MM.1S (cell line): ENCODE measurements around the gene PWWP2B.

Source experiments
- DNase-seq: peaks from one replicate; pipeline ENCODE4 v3.0.0-alpha.2; 2015
- H2AFZ ChIP-seq: fragments of 300-600 bp; sonication (generic); 2 replicates; pipeline ENCODE4 v1.6.0; 2016; ENCODE audit warnings: antibody characterized with exemption, low read length
- H3F3A ChIP-seq: fragments of 300-600 bp; sonication (generic); 2 replicates; pipeline ENCODE4 v1.6.1; 2016; ENCODE audit warnings: mild to moderate bottlenecking, antibody characterized with exemption, low read length, moderate library complexity, mixed read lengths; ENCODE audit not compliant: insufficient read depth
- H3K27ac ChIP-seq: fragments of 300-600 bp; sonication (generic); 2 replicates; pipeline ENCODE4 v1.5.1; 2016; ENCODE audit warnings: mild to moderate bottlenecking, low read length
- H3K27me3 ChIP-seq: fragments of 300-600 bp; sonication (generic); replicated peaks from 2 replicates; pipeline ENCODE4 v1.6.0; 2016; ENCODE audit warnings: low read length; ENCODE audit not compliant: insufficient read depth
- H3K36me3 ChIP-seq: fragments of 300-600 bp; sonication (generic); replicated peaks from 2 replicates; pipeline ENCODE4 v1.6.1; 2016; ENCODE audit warnings: mild to moderate bottlenecking, low read length, mixed read lengths; ENCODE audit not compliant: insufficient read depth
- H3K4me1 ChIP-seq: fragments of 300-600 bp; sonication (generic); 2 replicates; pipeline ENCODE4 v1.6.1; 2016; ENCODE audit warnings: low read length, mixed read lengths
- H3K4me2 ChIP-seq: fragments of 300-600 bp; sonication (generic); 2 replicates; pipeline ENCODE4 v1.6.0; 2016; ENCODE audit warnings: low read depth, low read length
- H3K4me3 ChIP-seq: fragments of 300-600 bp; sonication (generic); 2 replicates; pipeline ENCODE4 v1.5.1; 2016; ENCODE audit warnings: low read length, mixed read lengths
- H3K79me2 ChIP-seq: fragments of 300-600 bp; sonication (generic); 2 replicates; pipeline ENCODE4 v1.6.1; 2016; ENCODE audit warnings: mixed run types, low read length, mixed read lengths
- H3K9ac ChIP-seq: fragments of 300-600 bp; sonication (generic); 2 replicates; pipeline ENCODE4 v1.6.1; 2016; ENCODE audit warnings: low read length, mixed read lengths
- H3K9me2 ChIP-seq: fragments of 300-600 bp; sonication (generic); replicated peaks from 2 replicates; pipeline ENCODE4 v1.6.1; 2016; ENCODE audit warnings: mild to moderate bottlenecking, low read length, mixed read lengths; ENCODE audit not compliant: insufficient read depth
- H3K9me3 ChIP-seq: fragments of 300-600 bp; sonication (generic); replicated peaks from 2 replicates; pipeline ENCODE4 v1.6.1; 2016; ENCODE audit warnings: mild to moderate bottlenecking, low read length, mixed read lengths; ENCODE audit not compliant: insufficient read depth
- H4K20me1 ChIP-seq: fragments of 300-600 bp; sonication (generic); 2 replicates; pipeline ENCODE4 v1.6.1; 2016; ENCODE audit warnings: mild to moderate bottlenecking, low read length, moderate library complexity, mixed read lengths; ENCODE audit not compliant: insufficient read depth
- CTCF ChIP-seq: fragments of 300-600 bp; sonication (generic); IDR thresholded peaks from 2 replicates; pipeline ENCODE4 v1.5.1; 2016; ENCODE audit warnings: antibody characterized with exemption, low read length, mixed read lengths
- EZH2 ChIP-seq: fragments of 300-600 bp; sonication (generic); optimal IDR thresholded peaks from 2 replicates; pipeline ENCODE3; 2017; ENCODE audit warnings: low read depth, mild to moderate bottlenecking, antibody characterized with exemption, low read length, mixed read lengths
- EZH2phosphoT487 ChIP-seq: fragments of 300-600 bp; sonication (generic); IDR thresholded peaks from 2 replicates; pipeline ENCODE4 v1.6.1; 2018; ENCODE audit warnings: antibody characterized with exemption, low read length

PWWP2B gene

GRCh38 chr10:132349766-132350165 lies 47.2 kb upstream of the PWWP2B start:
- Histone ChIP-seq H3K4me3 (no peak overlapping the region), H2AFZ (no peak overlapping the region), H4K20me1 (no peaks in the 10 kb centered on the region), H3K4me1 (no peaks in the 10 kb centered on the region), H3K36me3 (no peaks in the 10 kb centered on the region), H3F3A (no peaks in the 10 kb centered on the region), H3K27me3 (no peaks in the 10 kb centered on the region), H3K4me2 (no peak overlapping the region), H3K9me2 (no peaks in the 10 kb centered on the region), H3K9ac (no peak overlapping the region), H3K27ac (no peak overlapping the region), H3K79me2 (no peaks in the 10 kb centered on the region), H3K9me3 (no peaks in the 10 kb centered on the region)
- DNase-seq: no peak
- TF ChIP-seq EZH2 (no peak), CTCF (no peak), EZH2phosphoT487 (no peak)

GRCh38 chr10:132350391-132350790 lies 46.6 kb upstream of the PWWP2B start:
- Histone ChIP-seq H3K27me3 (no peaks in the 10 kb centered on the region), H3K27ac (no peak overlapping the region), H3K4me3 (no peak overlapping the region), H3K9me2 (no peaks in the 10 kb centered on the region), H3K9ac (no peak overlapping the region), H3K4me2 (no peak overlapping the region), H3K9me3 (no peaks in the 10 kb centered on the region), H3K79me2 (no peaks in the 10 kb centered on the region), H3K4me1 (no peaks in the 10 kb centered on the region), H2AFZ (no peak overlapping the region), H3K36me3 (no peaks in the 10 kb centered on the region), H4K20me1 (no peaks in the 10 kb centered on the region), H3F3A (no peaks in the 10 kb centered on the region)
- TF ChIP-seq CTCF (no peak), EZH2 (no peak), EZH2phosphoT487 (no peak)
- no peak for DNase-seq

- Histone ChIP-seq H3K4me2 (no peak overlapping the region), H3K36me3 (no peaks in the 10 kb centered on the region), H3K4me3 (no peak overlapping the region), H4K20me1 (no peaks in the 10 kb centered on the region), H3K9ac (no peak overlapping the region), H3K9me3 (no peaks in the 10 kb centered on the region), H3K27ac (no peak overlapping the region), H3K9me2 (no peaks in the 10 kb centered on the region), H3K79me2 (no peaks in the 10 kb centered on the region), H3F3A (no peaks in the 10 kb centered on the region), H3K27me3 (no peaks in the 10 kb centered on the region), H2AFZ (no peak overlapping the region), H3K4me1 (no peaks in the 10 kb centered on the region)
- no peak for TF ChIP-seq CTCF
- TF ChIP-seq EZH2phosphoT487: no peak
- no peak for TF ChIP-seq EZH2
- no peak for DNase-seq
Observed at GRCh38 chr10:132350946-132351345, 46.1 kb upstream of the PWWP2B start.

GRCh38 chr10:132351611-132352010 lies 45.4 kb upstream of the PWWP2B start:
- TF ChIP-seq CTCF: no peak
- no peak for TF ChIP-seq EZH2
- no peak for TF ChIP-seq EZH2phosphoT487
- no peak for DNase-seq

More at GRCh38 chr10:132351611-132352010, 45.4 kb upstream of the PWWP2B start:
- Histone ChIP-seq H3K9me3 (no peaks in the 10 kb centered on the region), H2AFZ (no peak overlapping the region), H3K4me3 (no peak overlapping the region), H4K20me1 (no peaks in the 10 kb centered on the region), H3K27ac (no peak overlapping the region), H3K36me3 (no peaks in the 10 kb centered on the region), H3K4me1 (no peaks in the 10 kb centered on the region), H3K9ac (no peak overlapping the region), H3K27me3 (no peaks in the 10 kb centered on the region), H3K9me2 (no peaks in the 10 kb centered on the region), H3K4me2 (no peak overlapping the region), H3K79me2 (no peaks in the 10 kb centered on the region), H3F3A (no peaks in the 10 kb centered on the region)
